OCI-LY7 (cell line): Measurements from ENCODE around the gene FHIT.

Source experiments
- CTCF ChIP-seq: fragments of 200-600 bp; sonication (generic); conservative IDR thresholded peaks from 2 replicates; pipeline ENCODE4 v1.5.1; 2014; ENCODE audit warnings: mild to moderate bottlenecking, antibody characterized with exemption, low read length, moderate library complexity, mixed read lengths
- EZH2phosphoT487 ChIP-seq: fragments of 200-600 bp; sonication (generic); IDR thresholded peaks from 2 replicates; pipeline ENCODE4 v1.6.1; 2018; ENCODE audit warnings: low read depth, borderline replicate concordance, mild to moderate bottlenecking, mixed run types, antibody characterized with exemption, low read length, moderate library complexity, mixed read lengths

DNA sequence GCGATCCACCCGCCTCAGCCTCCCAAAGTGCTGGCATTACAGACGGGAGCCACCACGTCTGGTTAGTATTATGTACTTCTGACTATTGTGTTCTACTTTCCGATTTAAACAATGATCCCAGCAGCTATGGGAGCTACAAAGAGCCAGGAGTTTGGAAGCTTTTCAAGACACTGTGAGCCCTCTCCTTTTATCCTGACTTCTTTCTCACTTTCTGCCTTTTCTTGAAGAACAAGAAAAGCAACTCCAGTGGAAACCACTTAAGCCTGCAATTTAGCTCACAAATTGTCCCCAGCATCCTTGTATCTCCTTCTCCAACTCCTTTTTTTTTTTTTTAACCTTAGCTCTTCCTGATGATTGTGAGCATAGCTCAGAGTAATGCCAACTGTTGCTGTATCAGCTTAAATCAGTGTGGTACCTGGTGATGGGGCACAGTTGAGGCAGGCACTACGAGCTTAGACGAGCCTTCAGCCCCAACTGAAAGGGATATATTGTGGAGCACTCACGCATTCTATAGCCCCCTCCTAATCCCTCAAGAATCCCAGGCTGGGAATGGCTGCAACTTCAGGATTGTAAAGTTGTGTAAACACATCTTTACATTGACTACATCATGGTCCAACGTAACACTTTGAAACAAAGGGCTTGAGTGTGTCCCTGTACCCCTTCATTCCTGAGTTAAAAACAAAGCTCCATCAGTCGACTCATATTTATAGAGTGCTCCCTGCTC lies 677.0 kb downstream of the FHIT start:
- TF ChIP-seq CTCF (no peak), EZH2phosphoT487 (no peak)
